ENCODE results near the gene MTF2. TPM values are rescaled to one million over a fixed set of nuclear protein-coding genes. Genes with fewer than 3 reads are reported as not detected.

Gene MTF2
- total and polyA plus RNA-seq, 9 of the 15 experiments (the other 6 are each of a cell fraction or from before 2014, with no cell fraction given) = 29.3 to 124 (median 57.7) TPM

DNA sequence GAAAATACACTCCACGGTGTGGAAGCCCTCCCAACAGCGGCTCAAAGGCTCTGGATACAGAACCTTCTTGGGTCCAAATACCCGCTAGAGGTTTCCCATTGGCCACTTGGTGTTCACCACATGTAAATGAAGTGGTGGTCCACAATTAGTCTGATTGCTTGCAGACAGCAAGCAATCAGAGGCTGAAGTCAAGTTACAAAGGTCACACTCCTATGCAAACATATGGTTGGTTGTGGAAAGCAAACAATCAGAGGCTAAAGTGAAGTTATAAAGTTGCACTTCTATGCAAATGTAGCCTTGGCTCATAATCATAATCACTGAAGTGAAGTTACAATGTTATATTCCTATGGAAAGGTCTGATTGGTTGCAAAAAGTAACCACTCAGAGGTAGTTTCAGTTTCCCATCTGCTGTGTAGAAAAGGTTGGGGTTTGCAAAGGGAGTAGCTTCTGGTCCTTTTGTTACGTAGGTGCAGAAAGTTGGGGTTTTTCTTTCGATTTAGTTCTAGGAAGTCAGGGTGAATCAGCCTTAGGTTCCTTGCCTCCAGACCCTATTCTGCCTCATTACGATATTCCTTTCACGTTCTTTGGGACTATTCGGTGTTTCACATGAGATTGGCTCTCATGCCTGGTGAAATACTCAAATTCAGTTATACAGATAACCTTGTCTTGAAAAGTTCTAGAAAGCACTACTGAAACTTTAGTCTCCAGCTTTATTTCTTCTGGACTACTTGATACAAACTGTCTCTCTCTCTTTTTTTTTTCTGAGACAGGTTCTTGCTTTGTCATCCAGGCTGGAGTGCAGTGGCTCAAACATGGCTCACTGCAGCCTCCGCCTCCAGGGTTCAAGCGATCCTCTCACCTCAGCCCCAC lies 36.7 kb upstream of the MTF2 start (continued):
- TF ChIP-seq, protein P1, sequence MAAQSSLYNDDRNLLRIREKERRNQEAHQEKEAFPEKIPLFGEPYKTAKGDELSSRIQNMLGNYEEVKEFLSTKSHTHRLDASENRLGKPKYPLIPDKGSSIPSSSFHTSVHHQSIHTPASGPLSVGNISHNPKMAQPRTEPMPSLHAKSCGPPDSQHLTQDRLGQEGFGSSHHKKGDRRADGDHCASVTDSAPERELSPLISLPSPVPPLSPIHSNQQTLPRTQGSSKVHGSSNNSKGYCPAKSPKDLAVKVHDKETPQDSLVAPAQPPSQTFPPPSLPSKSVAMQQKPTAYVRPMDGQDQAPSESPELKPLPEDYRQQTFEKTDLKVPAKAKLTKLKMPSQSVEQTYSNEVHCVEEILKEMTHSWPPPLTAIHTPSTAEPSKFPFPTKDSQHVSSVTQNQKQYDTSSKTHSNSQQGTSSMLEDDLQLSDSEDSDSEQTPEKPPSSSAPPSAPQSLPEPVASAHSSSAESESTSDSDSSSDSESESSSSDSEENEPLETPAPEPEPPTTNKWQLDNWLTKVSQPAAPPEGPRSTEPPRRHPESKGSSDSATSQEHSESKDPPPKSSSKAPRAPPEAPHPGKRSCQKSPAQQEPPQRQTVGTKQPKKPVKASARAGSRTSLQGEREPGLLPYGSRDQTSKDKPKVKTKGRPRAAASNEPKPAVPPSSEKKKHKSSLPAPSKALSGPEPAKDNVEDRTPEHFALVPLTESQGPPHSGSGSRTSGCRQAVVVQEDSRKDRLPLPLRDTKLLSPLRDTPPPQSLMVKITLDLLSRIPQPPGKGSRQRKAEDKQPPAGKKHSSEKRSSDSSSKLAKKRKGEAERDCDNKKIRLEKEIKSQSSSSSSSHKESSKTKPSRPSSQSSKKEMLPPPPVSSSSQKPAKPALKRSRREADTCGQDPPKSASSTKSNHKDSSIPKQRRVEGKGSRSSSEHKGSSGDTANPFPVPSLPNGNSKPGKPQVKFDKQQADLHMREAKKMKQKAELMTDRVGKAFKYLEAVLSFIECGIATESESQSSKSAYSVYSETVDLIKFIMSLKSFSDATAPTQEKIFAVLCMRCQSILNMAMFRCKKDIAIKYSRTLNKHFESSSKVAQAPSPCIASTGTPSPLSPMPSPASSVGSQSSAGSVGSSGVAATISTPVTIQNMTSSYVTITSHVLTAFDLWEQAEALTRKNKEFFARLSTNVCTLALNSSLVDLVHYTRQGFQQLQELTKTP (IDR thresholded peaks at IDR 0.05; ENCODE audit: low read depth in 1 of 2, partially characterized antibody in 2 of 2) = peak in 1 of 2 experiments; percentile 41
- TF ChIP-seq FOXK1 (CRISPR knock-in tag; IDR thresholded peaks at IDR 0.05; ENCODE audit: borderline replicate concordance) = no peak
- peak; percentile 53; the same call in 1 of the 2 replicates for TF ChIP-seq NFE2 (IDR thresholded peaks at IDR 0.05; ENCODE audit: low read depth)
- no peak for TF ChIP-seq SMARCA5 (IDR thresholded peaks at IDR 0.05)
- no peak for TF ChIP-seq RBM39 (optimal IDR thresholded peaks at IDR 0.05; ENCODE audit: low read depth, low read length)

Measured in K562 (cell line).